Fibroblast of skin of abdomen (primary cell): ENCODE measurements around the gene EAF1.
"Not testable (repeated sequence)": the region's sequence is repeated elsewhere in the genome, so short reads cannot be mapped to it uniquely, and the experiment has no call there.

Source experiments
- DNase-seq: peaks from one replicate; pipeline ENCODE4 v3.0.0-alpha.2; 2013

EAF1 gene

DNA sequence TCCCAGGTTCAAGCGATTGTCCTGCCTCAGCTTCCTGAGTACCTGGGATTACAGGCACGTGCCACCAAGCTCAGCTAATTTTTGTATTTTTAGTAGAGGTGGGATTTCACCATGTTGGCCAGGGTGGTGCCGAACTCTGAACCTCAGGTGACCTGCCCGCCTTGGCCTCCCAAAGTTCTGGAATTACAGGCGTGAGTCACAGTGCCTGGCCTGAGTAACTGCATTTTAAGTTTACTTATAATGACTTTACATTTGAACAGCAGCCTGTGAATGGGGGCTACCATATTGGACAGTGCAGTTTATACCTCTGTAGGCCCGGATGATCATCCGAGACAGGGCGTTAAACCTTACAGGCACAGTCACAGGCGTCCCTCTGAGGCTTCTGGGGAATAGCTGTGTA is 24.8 kb downstream of the EAF1 start:
- DNase-seq: no peak

- DNase-seq: no peak
Measured at GRCh38 chr3:15452961-15453360, 25.6 kb downstream of the EAF1 start.

DNA sequence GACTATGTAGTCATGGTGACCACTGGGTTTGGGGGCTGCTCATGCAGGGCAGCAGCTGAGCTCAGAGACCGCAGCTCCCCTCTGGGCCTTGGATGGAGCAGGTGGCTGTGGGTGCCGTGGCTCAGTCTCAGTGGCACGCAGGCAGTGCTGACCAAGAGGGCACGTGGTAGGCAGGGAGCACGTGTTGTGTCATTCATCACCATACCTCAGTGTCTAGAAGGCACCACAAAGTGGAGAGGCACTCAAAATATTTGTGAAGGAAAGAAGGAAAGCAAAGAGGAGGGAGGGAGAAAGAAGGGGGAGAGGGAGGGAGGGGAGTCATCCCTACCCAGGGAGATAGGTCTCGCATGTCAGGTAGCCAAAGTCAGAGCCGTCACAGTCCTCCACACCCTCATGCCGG is 26.1 kb downstream of the EAF1 start:
- DNase-seq: no peak

- no peak for DNase-seq
Measured at GRCh38 chr3:15453991-15454625, 26.7 kb downstream of the EAF1 start.

- DNase-seq: no peak
Measured at GRCh38 chr3:15454965-15455364, 27.6 kb downstream of the EAF1 start.

- DNase-seq: no peak
Measured at GRCh38 chr3:15455756-15456155, 28.4 kb downstream of the EAF1 start.

- no peak for DNase-seq
Measured at GRCh38 chr3:15456321-15456720, 28.9 kb downstream of the EAF1 start.

DNA sequence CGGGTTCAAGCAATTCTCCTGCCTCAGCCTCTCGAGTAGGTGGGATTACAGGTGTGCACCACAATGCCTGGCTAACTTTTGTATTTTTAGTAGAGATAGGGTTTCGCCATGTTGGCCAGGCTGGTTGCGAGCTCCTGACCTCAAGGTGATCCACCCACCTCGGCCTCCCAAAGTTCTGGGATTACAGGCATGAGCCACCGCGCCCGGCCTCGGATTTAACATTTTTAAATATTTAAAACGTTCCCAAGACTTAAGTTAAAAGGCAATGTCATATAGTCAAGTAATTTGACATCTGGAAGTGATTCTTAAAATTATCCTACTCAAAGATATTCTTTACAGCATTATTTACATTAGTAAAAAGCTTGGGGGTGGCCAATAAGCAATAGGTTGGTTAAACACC is 29.5 kb downstream of the EAF1 start:
- DNase-seq: not testable (repeated sequence)

- no peak for DNase-seq
Measured at GRCh38 chr3:15458212-15458780, 30.9 kb downstream of the EAF1 start.

GRCh38 chr3:15460891-15461531 is 33.6 kb downstream of the EAF1 start:
- no peak for DNase-seq

DNA sequence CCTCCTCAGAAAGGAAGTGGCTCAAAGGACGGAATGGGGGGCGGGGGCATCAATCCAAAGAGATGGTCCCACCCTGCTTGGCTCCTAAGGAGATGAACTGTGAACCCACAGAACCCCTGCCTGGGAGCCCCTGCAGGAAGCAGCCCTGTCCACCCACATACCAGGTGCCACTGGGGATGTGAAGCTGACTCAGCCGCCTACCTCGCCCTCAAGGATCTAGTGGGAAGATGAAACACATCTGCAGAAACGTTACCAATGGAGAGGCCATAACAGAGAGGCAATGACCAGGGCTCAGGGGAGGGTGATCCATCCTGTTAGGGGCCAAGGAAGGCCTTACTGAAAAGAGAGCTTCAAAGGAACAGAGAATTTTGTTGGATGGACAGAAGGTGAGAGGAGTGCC is 35.1 kb downstream of the EAF1 start:
- DNase-seq: no peak

- DNase-seq: no peak
Measured at GRCh38 chr3:15465876-15466585, 38.6 kb downstream of the EAF1 start.

- DNase-seq: no peak
Measured at GRCh38 chr3:15467227-15468181, 40.1 kb downstream of the EAF1 start.

DNA sequence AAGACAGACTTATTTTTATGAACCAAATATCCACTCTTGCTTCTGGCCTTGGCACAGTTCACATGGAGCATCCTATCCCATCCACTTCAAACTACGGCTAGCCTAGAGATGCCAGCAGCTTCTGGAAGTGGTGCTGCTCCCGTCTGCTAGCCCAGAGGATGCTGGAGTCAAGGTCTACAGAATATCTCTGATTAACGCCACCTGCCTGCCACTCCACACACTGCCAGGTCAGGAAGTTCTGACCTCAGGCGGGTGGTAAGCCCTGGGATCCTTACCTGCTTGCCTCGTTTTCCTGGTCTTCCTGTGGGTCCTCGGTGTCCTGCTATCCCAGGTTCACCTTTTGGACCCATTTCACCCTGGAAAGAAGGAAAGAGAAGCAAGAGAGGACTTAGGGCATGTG is 42.9 kb downstream of the EAF1 start:
- no peak for DNase-seq

DNA sequence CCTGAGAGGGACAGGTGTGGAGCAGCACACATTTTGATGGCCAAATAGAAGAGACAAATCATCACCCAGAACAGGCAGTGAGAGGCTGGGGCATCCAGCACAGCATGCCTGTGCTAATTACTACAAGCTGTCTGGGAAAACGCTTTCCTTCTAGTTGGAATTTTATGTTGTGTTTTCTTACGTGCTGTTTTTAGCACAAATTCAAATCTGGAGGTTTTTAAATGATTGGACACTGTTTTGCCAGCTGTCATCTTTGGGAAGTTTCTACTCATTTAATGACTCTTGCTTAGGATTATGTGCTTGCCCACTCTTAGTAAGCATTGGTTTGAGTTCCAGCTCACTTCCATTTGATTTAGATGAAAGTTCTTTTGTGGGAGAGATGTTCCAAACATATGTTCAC is 43.5 kb downstream of the EAF1 start:
- DNase-seq: no peak

- no peak for DNase-seq
Measured at GRCh38 chr3:15471861-15472260, 44.5 kb downstream of the EAF1 start.

DNA sequence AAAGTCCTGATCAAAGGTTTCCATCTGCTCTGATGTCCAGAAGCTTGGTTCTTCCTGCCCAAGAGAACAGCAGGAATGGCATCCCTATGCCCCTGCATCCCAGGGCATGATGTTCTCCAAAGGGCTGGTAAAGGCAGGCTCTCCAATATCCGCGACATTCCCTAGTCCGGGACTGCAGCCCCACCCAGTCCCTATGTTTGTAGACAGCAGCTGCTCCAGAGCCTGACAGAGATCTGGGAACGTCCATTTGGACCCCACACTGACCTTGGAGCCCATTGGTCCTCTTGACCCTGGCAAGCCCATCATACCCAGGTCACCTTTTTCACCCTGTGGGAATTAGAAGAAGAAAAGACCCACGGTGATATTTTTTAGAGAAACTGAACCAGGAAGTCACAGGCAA is 47.8 kb downstream of the EAF1 start:
- no peak for DNase-seq

- DNase-seq: peak; percentile 8
Measured at GRCh38 chr3:15476378-15476777, 49.0 kb downstream of the EAF1 start.

DNA sequence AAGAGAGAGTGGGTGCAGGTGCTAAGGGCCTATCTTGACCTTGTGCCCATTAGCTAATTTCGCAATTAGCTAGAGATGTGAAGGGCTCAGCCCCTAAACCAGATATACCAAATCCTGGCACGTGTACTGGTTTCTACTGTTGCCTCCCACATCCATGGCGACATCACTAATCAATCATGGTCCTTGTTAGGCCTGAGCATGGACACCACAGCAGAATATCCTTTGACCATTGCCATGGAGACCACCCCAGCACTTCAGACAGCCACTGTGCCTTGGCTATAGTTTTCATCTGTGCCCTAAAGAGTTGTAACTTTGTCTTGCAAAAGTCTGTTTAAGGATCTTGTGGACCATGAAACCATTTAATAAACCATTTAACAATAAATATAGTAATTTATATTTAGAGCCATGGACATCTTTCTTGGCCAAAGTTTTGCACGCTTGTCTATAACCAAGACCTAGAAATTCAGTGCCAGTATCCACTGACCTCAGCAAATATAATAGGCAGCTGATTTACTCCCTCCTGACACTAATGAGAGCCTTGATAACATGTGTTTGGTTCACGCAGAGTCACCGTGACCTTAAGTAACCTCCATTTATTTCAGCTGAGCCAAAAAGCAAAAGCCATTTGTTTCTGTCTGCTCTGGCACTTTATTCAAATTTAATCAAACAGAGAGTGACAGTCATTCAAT is 50.7 kb downstream of the EAF1 start:
- DNase-seq: no peak

DNA sequence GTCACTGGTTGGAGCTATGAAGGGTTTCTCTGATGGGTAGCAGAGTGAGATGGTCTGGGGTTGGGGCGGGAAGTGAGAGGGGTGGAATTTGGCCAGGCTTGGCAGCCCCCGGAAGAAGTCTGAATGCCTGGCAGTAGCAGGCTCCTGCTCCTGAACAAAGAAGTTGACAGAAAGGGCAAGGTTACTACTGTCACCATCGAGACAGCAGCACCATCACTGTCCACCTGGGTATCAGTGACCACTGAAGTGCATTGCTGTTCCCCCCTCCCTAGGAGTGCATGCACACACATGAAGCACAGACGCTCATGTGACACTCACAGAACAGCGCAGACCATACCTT is 51.2 kb downstream of the EAF1 start:
- DNase-seq: no peak

DNA sequence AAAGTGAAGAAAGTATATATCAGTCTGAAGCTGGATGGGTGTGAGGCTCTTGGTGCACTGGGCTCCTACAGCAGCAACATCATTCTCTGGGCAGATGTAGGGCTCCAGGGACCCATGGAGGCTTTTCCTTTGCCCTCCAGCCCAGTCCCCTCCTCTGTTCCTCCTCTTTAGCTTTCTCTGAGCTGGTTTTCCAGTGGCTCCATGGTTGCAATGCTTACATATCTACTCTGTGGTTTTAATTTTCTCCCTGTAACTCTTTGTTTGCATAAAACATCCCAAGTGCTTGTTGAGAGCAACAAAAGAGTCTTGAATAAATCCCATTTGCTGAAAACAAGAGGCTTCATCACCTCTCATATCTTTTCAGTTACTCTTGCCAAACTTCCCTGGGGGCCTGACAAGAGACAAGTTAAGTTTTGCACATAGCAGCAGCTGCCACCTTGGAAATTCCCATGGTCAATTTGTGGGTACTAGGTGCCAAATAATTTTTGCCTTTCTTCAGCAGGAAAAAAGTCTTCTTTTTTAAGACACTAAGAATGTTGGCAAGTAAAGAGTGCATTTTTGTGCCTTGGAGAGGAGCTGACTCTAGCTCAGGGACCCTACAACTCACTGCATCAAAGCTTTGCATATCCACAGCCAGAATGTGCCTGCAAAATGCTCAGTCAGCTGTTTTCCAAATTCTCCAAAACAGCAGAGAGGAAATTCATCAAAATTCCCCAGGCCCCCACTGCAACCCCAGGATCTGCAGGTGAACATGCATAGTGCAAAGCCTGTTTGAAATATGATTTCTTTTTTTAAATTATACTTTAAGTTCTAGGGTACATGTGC is 52.2 kb downstream of the EAF1 start:
- no peak for DNase-seq
